Measurements from ENCODE around the gene NUDT4.

DNA sequence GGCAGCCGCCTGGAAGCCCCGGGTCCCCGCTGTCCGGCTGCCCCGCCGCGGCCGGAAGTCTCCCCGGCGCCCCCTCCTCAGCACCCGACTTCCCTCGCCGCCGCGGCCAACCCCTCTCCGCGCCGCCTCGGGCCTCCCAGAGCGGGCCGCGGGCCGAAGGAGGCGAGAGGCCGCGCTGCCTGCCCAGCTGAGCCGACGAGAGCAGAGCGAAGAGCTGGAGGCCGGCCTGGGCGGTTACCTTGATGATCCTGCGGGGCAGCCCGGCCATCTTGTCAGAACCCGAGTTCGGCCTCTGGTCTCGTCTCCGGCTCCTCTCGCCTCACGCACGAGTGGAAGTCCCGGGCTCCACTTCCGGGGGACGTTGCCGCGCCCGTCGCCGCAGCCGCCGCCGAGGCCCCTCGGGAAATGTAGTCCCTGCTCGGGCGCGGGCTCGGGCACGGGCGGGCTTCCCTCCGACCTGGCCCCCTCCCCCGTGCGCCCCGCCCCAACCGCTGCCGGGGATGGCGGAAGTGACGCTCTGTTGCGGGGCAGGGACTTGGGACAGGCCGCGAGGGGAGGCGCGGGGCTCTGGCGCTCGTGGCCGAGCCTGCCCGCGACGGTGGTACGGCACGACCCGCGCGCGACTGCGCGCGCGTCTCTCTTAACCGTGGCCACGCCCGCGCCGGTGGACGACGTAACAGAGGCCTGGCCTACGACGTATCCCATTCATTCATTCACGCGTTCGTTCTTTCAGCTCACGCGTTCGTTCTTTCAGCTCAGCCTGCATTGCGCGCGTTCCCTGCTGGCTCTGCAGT is 64.1 kb downstream of the NUDT4 start, which contains the start of gene UBE2N:
- TF ChIP-seq, protein P1, sequence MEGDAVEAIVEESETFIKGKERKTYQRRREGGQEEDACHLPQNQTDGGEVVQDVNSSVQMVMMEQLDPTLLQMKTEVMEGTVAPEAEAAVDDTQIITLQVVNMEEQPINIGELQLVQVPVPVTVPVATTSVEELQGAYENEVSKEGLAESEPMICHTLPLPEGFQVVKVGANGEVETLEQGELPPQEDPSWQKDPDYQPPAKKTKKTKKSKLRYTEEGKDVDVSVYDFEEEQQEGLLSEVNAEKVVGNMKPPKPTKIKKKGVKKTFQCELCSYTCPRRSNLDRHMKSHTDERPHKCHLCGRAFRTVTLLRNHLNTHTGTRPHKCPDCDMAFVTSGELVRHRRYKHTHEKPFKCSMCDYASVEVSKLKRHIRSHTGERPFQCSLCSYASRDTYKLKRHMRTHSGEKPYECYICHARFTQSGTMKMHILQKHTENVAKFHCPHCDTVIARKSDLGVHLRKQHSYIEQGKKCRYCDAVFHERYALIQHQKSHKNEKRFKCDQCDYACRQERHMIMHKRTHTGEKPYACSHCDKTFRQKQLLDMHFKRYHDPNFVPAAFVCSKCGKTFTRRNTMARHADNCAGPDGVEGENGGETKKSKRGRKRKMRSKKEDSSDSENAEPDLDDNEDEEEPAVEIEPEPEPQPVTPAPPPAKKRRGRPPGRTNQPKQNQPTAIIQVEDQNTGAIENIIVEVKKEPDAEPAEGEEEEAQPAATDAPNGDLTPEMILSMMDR (IDR thresholded peaks at IDR 0.05; ENCODE audit: control extremely low read depth in 1 of 3, insufficient read depth in 1 of 3, low read depth in 1 of 3, low read length in 3 of 3): no peak
- TF ChIP-seq, protein P2, sequence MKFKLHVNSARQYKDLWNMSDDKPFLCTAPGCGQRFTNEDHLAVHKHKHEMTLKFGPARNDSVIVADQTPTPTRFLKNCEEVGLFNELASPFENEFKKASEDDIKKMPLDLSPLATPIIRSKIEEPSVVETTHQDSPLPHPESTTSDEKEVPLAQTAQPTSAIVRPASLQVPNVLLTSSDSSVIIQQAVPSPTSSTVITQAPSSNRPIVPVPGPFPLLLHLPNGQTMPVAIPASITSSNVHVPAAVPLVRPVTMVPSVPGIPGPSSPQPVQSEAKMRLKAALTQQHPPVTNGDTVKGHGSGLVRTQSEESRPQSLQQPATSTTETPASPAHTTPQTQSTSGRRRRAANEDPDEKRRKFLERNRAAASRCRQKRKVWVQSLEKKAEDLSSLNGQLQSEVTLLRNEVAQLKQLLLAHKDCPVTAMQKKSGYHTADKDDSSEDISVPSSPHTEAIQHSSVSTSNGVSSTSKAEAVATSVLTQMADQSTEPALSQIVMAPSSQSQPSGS (IDR thresholded peaks at IDR 0.05; ENCODE audit: low read length): no peak
- no peak for TF ChIP-seq CEBPB (IDR thresholded peaks at IDR 0.05; ENCODE audit: low read depth, low read length)

All from H1 (cell line).